ENCODE data around the gene ADAMTS10.
"Not testable (repeated sequence)": the region's sequence is repeated elsewhere in the genome, so short reads cannot be mapped to it uniquely, and the experiment has no call there.

Gene ADAMTS10

GRCh38 chr19:8622886-8623285 lies 12.4 kb upstream of the ADAMTS10 start:
- DNase-seq, result not testable (repeated sequence)

DNA sequence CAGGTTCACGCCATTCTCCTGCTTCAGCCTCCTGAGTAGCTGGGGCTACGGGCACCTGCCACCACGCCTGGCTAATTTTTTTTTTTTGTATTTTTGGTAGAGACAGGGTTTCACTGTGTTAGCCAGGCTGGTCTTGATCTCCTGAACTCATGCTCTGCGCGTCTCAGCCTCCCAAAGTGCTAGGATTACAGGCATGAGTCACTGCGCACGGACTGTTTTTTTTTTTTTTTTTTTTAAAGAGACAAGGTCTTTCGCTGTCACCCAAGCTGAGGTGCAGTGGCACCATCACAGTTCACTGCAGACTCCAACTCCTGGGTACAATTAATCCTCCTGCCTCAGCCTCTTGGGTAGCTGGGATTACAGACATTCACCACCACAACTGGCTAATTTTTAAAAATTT lies 8.2 kb upstream of the ADAMTS10 start:
- DNase-seq, result no peak

GRCh38 chr19:8617984-8618383 lies 7.5 kb upstream of the ADAMTS10 start:
- DNase-seq, result no peak

- DNase-seq, result not testable (repeated sequence)
These were observed 6.8 kb upstream of the ADAMTS10 start for GRCh38 chr19:8617325-8617724.

DNA sequence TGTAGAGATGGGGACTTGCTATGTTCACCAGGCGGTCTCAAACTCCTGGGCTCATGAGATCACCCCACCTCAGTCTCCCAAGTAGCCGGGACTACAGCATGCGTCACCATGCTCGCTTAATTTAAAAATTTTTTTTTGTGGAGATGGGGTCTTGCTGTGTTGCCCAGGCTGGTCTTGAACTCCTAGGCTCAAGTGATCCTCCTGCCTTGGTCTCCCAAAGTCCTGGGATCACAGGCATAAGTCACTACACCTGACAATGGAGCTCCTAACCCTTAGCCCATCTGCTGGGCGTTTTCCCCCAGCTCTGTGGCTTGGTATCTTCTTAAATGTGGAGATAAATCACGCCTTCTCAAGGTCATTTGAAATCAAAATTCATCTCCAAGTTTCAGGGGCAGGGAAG lies 6.3 kb upstream of the ADAMTS10 start:
- no peak for DNase-seq

DNA sequence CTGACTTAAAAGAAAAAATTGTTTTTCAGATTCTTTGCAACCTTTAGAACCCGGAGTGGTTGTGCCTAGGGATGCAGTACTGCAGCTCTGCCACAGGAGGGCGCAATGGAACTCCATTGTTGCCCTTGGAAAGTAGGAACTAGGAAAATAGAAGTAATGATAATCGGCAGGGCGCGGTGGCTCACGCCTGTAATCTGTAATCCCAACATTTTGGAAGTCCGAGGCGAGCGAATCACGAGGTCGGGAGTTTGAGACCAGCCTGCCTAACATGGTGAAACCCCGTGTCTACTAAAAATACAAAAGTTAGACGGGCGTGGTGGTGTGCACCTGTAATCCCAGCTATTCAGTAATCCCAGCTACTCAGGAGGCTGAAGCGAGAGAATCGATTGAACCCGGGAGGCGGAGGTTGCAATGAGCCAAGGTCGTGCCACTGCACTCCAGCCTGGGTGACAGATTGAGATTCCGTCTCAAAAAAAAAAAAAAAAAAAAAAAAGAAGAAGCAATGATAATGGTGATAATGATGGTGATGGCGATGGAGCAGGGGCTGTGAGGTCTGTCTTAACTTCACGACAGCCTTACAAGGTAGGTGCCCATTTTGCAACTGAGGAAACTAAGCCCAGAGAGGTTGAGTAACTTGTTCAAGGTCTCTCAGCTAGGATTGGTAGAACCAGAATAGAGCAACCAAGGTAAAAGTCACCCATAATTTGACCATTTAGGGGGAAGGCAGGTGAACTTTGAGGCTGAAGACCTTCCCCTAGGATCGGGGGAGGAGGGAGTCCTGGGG lies 5.5 kb upstream of the ADAMTS10 start:
- DNase-seq, result peak; percentile 67

- no peak for DNase-seq
These were observed 4.5 kb upstream of the ADAMTS10 start for GRCh38 chr19:8615024-8615423.

GRCh38 chr19:8614455-8614854 lies 3.9 kb upstream of the ADAMTS10 start:
- DNase-seq, result no peak

DNA sequence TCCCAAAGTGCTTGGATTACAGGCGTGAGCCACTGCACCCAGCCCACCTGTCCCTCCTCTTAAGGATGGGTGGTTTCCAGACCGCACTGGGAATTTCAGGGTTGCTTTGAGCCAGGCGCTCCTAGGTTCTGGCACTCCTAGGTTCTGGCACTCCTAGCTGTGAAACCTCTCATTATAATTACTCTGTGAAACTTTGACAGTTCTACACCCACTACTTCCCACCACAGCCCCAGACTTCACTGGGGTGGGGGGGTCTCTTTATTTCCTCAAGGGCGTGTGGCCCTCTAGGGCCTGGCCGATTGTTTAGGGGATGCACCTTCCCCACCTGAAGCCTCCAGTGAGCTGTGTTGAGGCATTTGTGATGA lies 2.3 kb upstream of the ADAMTS10 start:
- DNase-seq, result no peak

- peak; percentile 18 for DNase-seq
These were observed 1.6 kb upstream of the ADAMTS10 start for GRCh38 chr19:8611877-8612806.

GRCh38 chr19:8611391-8611876 lies 919 bp upstream of the ADAMTS10 start:
- peak; percentile 20 for DNase-seq

GRCh38 chr19:8610936-8611300 lies 403 bp upstream of the ADAMTS10 start:
- no peak for DNase-seq

- DNase-seq, result peak; percentile 21
These were observed 1.1 kb downstream of the ADAMTS10 start for GRCh38 chr19:8609279-8610040.

- no peak for DNase-seq
These were observed 1.6 kb downstream of the ADAMTS10 start for GRCh38 chr19:8608941-8609278.

DNA sequence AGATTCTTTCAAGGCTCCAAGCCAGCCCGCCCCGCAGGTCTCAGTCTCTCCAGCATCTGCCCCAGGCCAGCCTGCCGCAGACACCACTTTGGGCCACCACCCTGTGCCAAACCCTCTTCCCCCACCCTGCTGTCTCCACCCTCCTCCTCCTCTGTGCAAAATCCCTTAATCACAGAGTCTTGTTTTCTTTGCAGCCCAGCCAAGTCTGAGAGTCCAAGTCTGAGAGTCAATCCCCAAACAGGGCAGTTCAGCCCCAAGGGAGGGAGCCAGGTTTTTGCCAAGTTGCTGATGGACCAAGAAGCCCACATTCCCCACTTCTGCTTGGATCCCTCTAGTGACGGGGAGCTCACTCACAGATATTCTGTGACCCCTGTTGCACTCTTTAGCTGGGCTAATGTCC lies 3.1 kb downstream of the ADAMTS10 start:
- no peak for DNase-seq

DNA sequence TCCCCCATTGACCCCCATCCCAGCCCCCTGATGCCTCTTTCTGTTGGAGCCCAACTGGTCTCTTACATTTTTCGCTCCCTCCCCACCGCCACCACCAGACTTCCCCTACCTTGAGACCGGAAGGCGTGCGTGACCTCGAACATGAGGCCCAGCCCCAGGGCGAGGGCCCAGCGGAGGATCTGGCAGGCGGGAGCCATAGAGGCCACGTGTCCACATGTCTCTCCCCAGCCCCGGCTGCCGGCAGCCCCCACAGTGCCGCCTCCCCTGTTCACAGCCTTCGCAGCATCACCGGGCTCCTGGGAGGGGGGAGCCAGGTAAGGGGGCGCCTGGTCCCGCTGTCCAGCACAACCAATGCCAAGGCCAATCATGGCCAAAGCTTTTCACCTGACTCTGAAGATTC lies 5.0 kb downstream of the ADAMTS10 start:
- DNase-seq, result no peak

- DNase-seq, result no peak
These were observed 8.7 kb downstream of the ADAMTS10 start for GRCh38 chr19:8601796-8602195.

GRCh38 chr19:8600816-8601215 lies 9.7 kb downstream of the ADAMTS10 start:
- no peak for DNase-seq

DNA sequence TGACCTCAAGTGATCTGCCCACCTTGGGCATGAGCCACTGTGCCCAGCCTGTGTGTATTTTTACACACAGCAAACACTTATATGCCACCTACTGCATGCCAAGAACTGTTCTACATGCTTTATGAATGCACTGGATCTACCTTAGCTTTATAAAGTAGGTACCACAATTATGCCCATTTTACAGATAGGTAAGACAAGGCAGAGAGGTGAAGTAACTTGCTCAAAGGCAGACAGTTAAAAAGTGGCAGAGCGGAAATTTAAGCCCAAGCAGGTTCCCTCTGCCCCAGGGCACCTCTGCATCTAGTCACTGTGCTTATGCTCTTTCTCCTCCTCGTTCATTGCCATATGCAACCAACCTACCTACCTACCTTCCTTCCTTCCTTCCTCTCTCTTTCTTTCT lies 10.5 kb downstream of the ADAMTS10 start:
- no peak for DNase-seq

GRCh38 chr19:8596168-8596567 lies 14.3 kb downstream of the ADAMTS10 start:
- no peak for DNase-seq

- no peak for DNase-seq
These were observed 14.9 kb downstream of the ADAMTS10 start for GRCh38 chr19:8595651-8596050.

- DNase-seq, result no peak
These were observed 16.6 kb downstream of the ADAMTS10 start for GRCh38 chr19:8593931-8594330.
